ENCODE data around the gene ALLC. TPM values are rescaled to one million over a fixed set of nuclear protein-coding genes. Genes with fewer than 3 reads are reported as not detected.

Gene ALLC
- total RNA-seq, 1 experiment from 2014 or later = not detected

- Histone ChIP-seq H3K4me1 (ENCODE audit: low read length) (no peaks in the 10 kb centered on the region), H3K79me2 (ENCODE audit: low read length) (no peaks in the 10 kb centered on the region), H3K9me3 (ENCODE audit: low read length) (no peaks in the 10 kb centered on the region), H2AFZ (ENCODE audit: low read length) (no peak overlapping the region), H4K20me1 (ENCODE audit: insufficient read depth, low read depth, low read length) (0 out of 2 replicates have a peak, but pooled peaks cover 4% of the 10 kb centered on the region), H3K27ac (ENCODE audit: low read length) (no peak overlapping the region), H3K4me3 (ENCODE audit: low read length) (no peak overlapping the region), H3K9ac (ENCODE audit: low read length) (no peak overlapping the region), H3K36me3 (ENCODE audit: insufficient read depth, low read length) (no peaks in the 10 kb centered on the region), H3K4me2 (ENCODE audit: low read depth, low read length, poor library complexity, severe bottlenecking) (no peak overlapping the region), H3K27me3 (ENCODE audit: low read length) (no peaks in the 10 kb centered on the region), H3K9me2 (replicated peaks; ENCODE audit: insufficient read depth, low read length) (no peaks in the 10 kb centered on the region)
- no peak for DNase-seq
These were observed 71.1 kb downstream of the ALLC start for GRCh38 chr2:3729055-3729448.

- H3K9me3 ChIP-seq (ENCODE audit: low read length) = no peaks in the 10 kb centered on the region
- H3K36me3 ChIP-seq (ENCODE audit: insufficient read depth, low read length) = no peaks in the 10 kb centered on the region
- H3K27ac ChIP-seq (ENCODE audit: low read length) = no peak overlapping the region
- H3K4me3 ChIP-seq (ENCODE audit: low read length) = no peak overlapping the region
- H3K9ac ChIP-seq (ENCODE audit: low read length) = no peak overlapping the region
- H3K4me2 ChIP-seq (ENCODE audit: low read depth, low read length, poor library complexity, severe bottlenecking) = no peak overlapping the region
- DNase-seq = no peak
- no peaks in the 10 kb centered on the region for H3K9me2 ChIP-seq (replicated peaks; ENCODE audit: insufficient read depth, low read length)
- no peak overlapping the region for H2AFZ ChIP-seq (ENCODE audit: low read length)
- 0 out of 2 replicates have a peak, but pooled peaks cover 4% of the 10 kb centered on the region for H4K20me1 ChIP-seq (ENCODE audit: insufficient read depth, low read depth, low read length)
- no peaks in the 10 kb centered on the region for H3K27me3 ChIP-seq (ENCODE audit: low read length)
- no peaks in the 10 kb centered on the region for H3K79me2 ChIP-seq (ENCODE audit: low read length)
- H3K4me1 ChIP-seq (ENCODE audit: low read length) = no peaks in the 10 kb centered on the region
These were observed 71.8 kb downstream of the ALLC start for GRCh38 chr2:3729786-3730185.

GRCh38 chr2:3730646-3731045 lies 72.6 kb downstream of the ALLC start:
- Histone ChIP-seq H3K36me3 (ENCODE audit: insufficient read depth, low read length) (no peaks in the 10 kb centered on the region), H3K79me2 (ENCODE audit: low read length) (no peaks in the 10 kb centered on the region), H3K27ac (ENCODE audit: low read length) (no peak overlapping the region)

GRCh38 chr2:3731829-3732228 lies 73.8 kb downstream of the ALLC start:
- Histone ChIP-seq H2AFZ (ENCODE audit: low read length) (no peak overlapping the region), H3K4me1 (ENCODE audit: low read length) (no peaks in the 10 kb centered on the region), H3K36me3 (ENCODE audit: insufficient read depth, low read length) (no peaks in the 10 kb centered on the region), H3K4me2 (ENCODE audit: low read depth, low read length, poor library complexity, severe bottlenecking) (no peak overlapping the region), H4K20me1 (ENCODE audit: insufficient read depth, low read depth, low read length) (0 out of 2 replicates have a peak, but pooled peaks cover 4% of the 10 kb centered on the region), H3K9ac (ENCODE audit: low read length) (no peak overlapping the region), H3K4me3 (ENCODE audit: low read length) (no peak overlapping the region), H3K9me3 (ENCODE audit: low read length) (no peaks in the 10 kb centered on the region), H3K9me2 (replicated peaks; ENCODE audit: insufficient read depth, low read length) (no peaks in the 10 kb centered on the region), H3K79me2 (ENCODE audit: low read length) (no peaks in the 10 kb centered on the region), H3K27ac (ENCODE audit: low read length) (no peak overlapping the region), H3K27me3 (ENCODE audit: low read length) (no peaks in the 10 kb centered on the region)
- DNase-seq = no peak

More at GRCh38 chr2:3730646-3731045, 72.6 kb downstream of the ALLC start:
- no peak overlapping the region for H3K4me3 ChIP-seq (ENCODE audit: low read length)
- H4K20me1 ChIP-seq (ENCODE audit: insufficient read depth, low read depth, low read length) = 0 out of 2 replicates have a peak, but pooled peaks cover 4% of the 10 kb centered on the region
- H3K4me2 ChIP-seq (ENCODE audit: low read depth, low read length, poor library complexity, severe bottlenecking) = no peak overlapping the region
- no peaks in the 10 kb centered on the region for H3K27me3 ChIP-seq (ENCODE audit: low read length)
- no peak overlapping the region for H3K9ac ChIP-seq (ENCODE audit: low read length)
- no peaks in the 10 kb centered on the region for H3K9me2 ChIP-seq (replicated peaks; ENCODE audit: insufficient read depth, low read length)
- no peaks in the 10 kb centered on the region for H3K4me1 ChIP-seq (ENCODE audit: low read length)
- H2AFZ ChIP-seq (ENCODE audit: low read length) = no peak overlapping the region
- DNase-seq = no peak
- no peaks in the 10 kb centered on the region for H3K9me3 ChIP-seq (ENCODE audit: low read length)

GRCh38 chr2:3736112-3736511 lies 78.1 kb downstream of the ALLC start:
- Histone ChIP-seq H3K36me3 (ENCODE audit: insufficient read depth, low read length) (no peaks in the 10 kb centered on the region), H3K27me3 (ENCODE audit: low read length) (no peaks in the 10 kb centered on the region), H3K4me3 (ENCODE audit: low read length) (no peak overlapping the region), H3K27ac (ENCODE audit: low read length) (no peak overlapping the region), H3K9me2 (replicated peaks; ENCODE audit: insufficient read depth, low read length) (no peaks in the 10 kb centered on the region), H4K20me1 (ENCODE audit: insufficient read depth, low read depth, low read length) (no peaks in the 10 kb centered on the region), H3K4me1 (ENCODE audit: low read length) (no peaks in the 10 kb centered on the region), H2AFZ (ENCODE audit: low read length) (no peak overlapping the region), H3K4me2 (ENCODE audit: low read depth, low read length, poor library complexity, severe bottlenecking) (no peak overlapping the region), H3K9ac (ENCODE audit: low read length) (no peak overlapping the region), H3K9me3 (ENCODE audit: low read length) (no peaks in the 10 kb centered on the region), H3K79me2 (ENCODE audit: low read length) (no peaks in the 10 kb centered on the region)
- no peak for DNase-seq

- Histone ChIP-seq H4K20me1 (ENCODE audit: insufficient read depth, low read depth, low read length) (no peaks in the 10 kb centered on the region), H3K9ac (ENCODE audit: low read length) (no peak overlapping the region), H3K4me2 (ENCODE audit: low read depth, low read length, poor library complexity, severe bottlenecking) (no peak overlapping the region), H3K27ac (ENCODE audit: low read length) (no peak overlapping the region), H3K27me3 (ENCODE audit: low read length) (no peaks in the 10 kb centered on the region), H3K36me3 (ENCODE audit: insufficient read depth, low read length) (no peaks in the 10 kb centered on the region), H3K9me3 (ENCODE audit: low read length) (no peaks in the 10 kb centered on the region), H3K4me1 (ENCODE audit: low read length) (no peaks in the 10 kb centered on the region), H3K79me2 (ENCODE audit: low read length) (no peaks in the 10 kb centered on the region), H2AFZ (ENCODE audit: low read length) (no peak overlapping the region), H3K4me3 (ENCODE audit: low read length) (no peak overlapping the region), H3K9me2 (replicated peaks; ENCODE audit: insufficient read depth, low read length) (no peaks in the 10 kb centered on the region)
- DNase-seq = no peak
These were observed 79.1 kb downstream of the ALLC start for GRCh38 chr2:3737128-3737527.

- no peaks in the 10 kb centered on the region for H3K79me2 ChIP-seq (ENCODE audit: low read length)
These were observed 80.5 kb downstream of the ALLC start for GRCh38 chr2:3738454-3738853.

GRCh38 chr2:3739313-3739712 lies 81.3 kb downstream of the ALLC start:
- H4K20me1 ChIP-seq (ENCODE audit: insufficient read depth, low read depth, low read length) = no peaks in the 10 kb centered on the region
- H3K27me3 ChIP-seq (ENCODE audit: low read length) = no peaks in the 10 kb centered on the region
- no peak overlapping the region for H3K27ac ChIP-seq (ENCODE audit: low read length)
- H3K79me2 ChIP-seq (ENCODE audit: low read length) = no peaks in the 10 kb centered on the region
- H3K36me3 ChIP-seq (ENCODE audit: insufficient read depth, low read length) = no peaks in the 10 kb centered on the region
- H2AFZ ChIP-seq (ENCODE audit: low read length) = no peak overlapping the region
- no peak overlapping the region for H3K4me2 ChIP-seq (ENCODE audit: low read depth, low read length, poor library complexity, severe bottlenecking)
- no peak overlapping the region for H3K4me3 ChIP-seq (ENCODE audit: low read length)
- no peaks in the 10 kb centered on the region for H3K9me3 ChIP-seq (ENCODE audit: low read length)
- H3K4me1 ChIP-seq (ENCODE audit: low read length) = no peaks in the 10 kb centered on the region
- H3K9me2 ChIP-seq (replicated peaks; ENCODE audit: insufficient read depth, low read length) = no peaks in the 10 kb centered on the region
- H3K9ac ChIP-seq (ENCODE audit: low read length) = no peak overlapping the region
- no peak for DNase-seq

More at GRCh38 chr2:3738454-3738853, 80.5 kb downstream of the ALLC start:
- no peaks in the 10 kb centered on the region for H3K27me3 ChIP-seq (ENCODE audit: low read length)
- no peak overlapping the region for H3K9ac ChIP-seq (ENCODE audit: low read length)
- H2AFZ ChIP-seq (ENCODE audit: low read length) = no peak overlapping the region
- H3K9me3 ChIP-seq (ENCODE audit: low read length) = no peaks in the 10 kb centered on the region
- no peaks in the 10 kb centered on the region for H3K36me3 ChIP-seq (ENCODE audit: insufficient read depth, low read length)
- no peaks in the 10 kb centered on the region for H3K9me2 ChIP-seq (replicated peaks; ENCODE audit: insufficient read depth, low read length)
- H3K27ac ChIP-seq (ENCODE audit: low read length) = no peak overlapping the region
- DNase-seq = peak; percentile 78
- no peak overlapping the region for H3K4me2 ChIP-seq (ENCODE audit: low read depth, low read length, poor library complexity, severe bottlenecking)
- H3K4me3 ChIP-seq (ENCODE audit: low read length) = no peak overlapping the region
- H3K4me1 ChIP-seq (ENCODE audit: low read length) = no peaks in the 10 kb centered on the region
- no peaks in the 10 kb centered on the region for H4K20me1 ChIP-seq (ENCODE audit: insufficient read depth, low read depth, low read length)

GRCh38 chr2:3741396-3741795 lies 83.4 kb downstream of the ALLC start:
- Histone ChIP-seq H3K27ac (ENCODE audit: low read length) (no peak overlapping the region), H3K9me3 (ENCODE audit: low read length) (no peaks in the 10 kb centered on the region), H3K4me1 (ENCODE audit: low read length) (no peaks in the 10 kb centered on the region), H4K20me1 (ENCODE audit: insufficient read depth, low read depth, low read length) (no peaks in the 10 kb centered on the region), H3K27me3 (ENCODE audit: low read length) (no peaks in the 10 kb centered on the region), H2AFZ (ENCODE audit: low read length) (no peak overlapping the region), H3K4me3 (ENCODE audit: low read length) (no peak overlapping the region), H3K9me2 (replicated peaks; ENCODE audit: insufficient read depth, low read length) (no peaks in the 10 kb centered on the region), H3K4me2 (ENCODE audit: low read depth, low read length, poor library complexity, severe bottlenecking) (no peak overlapping the region), H3K79me2 (ENCODE audit: low read length) (no peaks in the 10 kb centered on the region), H3K36me3 (ENCODE audit: insufficient read depth, low read length) (no peaks in the 10 kb centered on the region), H3K9ac (ENCODE audit: low read length) (no peak overlapping the region)
- no peak for DNase-seq
